ENCODE data around the gene HTRA1. TPM values are rescaled to one million over a fixed set of nuclear protein-coding genes. Genes with fewer than 3 reads are reported as not detected.
A peak's percentile ranks its signal among the peaks of the same experiment; 100 is the strongest.

HTRA1 gene
- total RNA-seq, 1 experiment from 2014 or later, result 0.39 TPM

GRCh38 chr10:122484276-122485060 lies 23.1 kb downstream of the HTRA1 start:
- RAD21 ChIA-PET (ENCODE audit: low non-redundant PET in 1 of 2, low total read pairs in 2 of 2, uncharacterized antibody in 2 of 2, unreplicated experiment in 2 of 2), result no interaction called here
- TF ChIP-seq JUND (IDR thresholded peaks at IDR 0.05), result no peak
- TF ChIP-seq EZH2phosphoT487 (IDR thresholded peaks at IDR 0.05; ENCODE audit: borderline replicate concordance), result no peak
- no peak for TF ChIP-seq CTCF (IDR thresholded peaks at IDR 0.05 in 2 of 3, conservative IDR thresholded peaks at IDR 0.05 in 1 of 3; ENCODE audit: borderline replicate concordance in 1 of 3, insufficient read depth in 1 of 3, low read depth in 2 of 3, low read length in 2 of 3)
- no peak for TF ChIP-seq SP1 (IDR thresholded peaks at IDR 0.05; ENCODE audit: low read depth)
- TF ChIP-seq SRF (IDR thresholded peaks at IDR 0.05; ENCODE audit: low read depth), result no peak
- no peak for TF ChIP-seq EZH2 (IDR thresholded peaks at IDR 0.05)
- TF ChIP-seq CEBPB (IDR thresholded peaks at IDR 0.05; ENCODE audit: low read depth), result no peak
- TF ChIP-seq ZBTB33 (IDR thresholded peaks at IDR 0.05; ENCODE audit: extremely low read depth, insufficient replicate concordance, low read length), result no peak
- no peak for TF ChIP-seq YY1 (IDR thresholded peaks at IDR 0.05; ENCODE audit: extremely low read depth, insufficient replicate concordance, low read depth, low read length)
- TF ChIP-seq ATF3 (IDR thresholded peaks at IDR 0.05), result no peak
- CTCF ChIA-PET, result no interaction called here
- DNase-seq (ENCODE audit: low read depth, low spot score) (no peak), ATAC-seq (0 out of 2 replicates have a peak, but pooled peaks have one; percentile 38)
- H3K9me2 ChIP-seq (ENCODE audit: insufficient read depth), result no peaks in the 10 kb centered on the region
- POLR2A ChIA-PET, result no interaction called here
- no peaks in the 10 kb centered on the region for H3K27me3 ChIP-seq (ENCODE audit: insufficient read depth, low read length)
- no peak overlapping the region for H3K9ac ChIP-seq (ENCODE audit: low read length)
- no peak overlapping the region for H2AFZ ChIP-seq (ENCODE audit: low read depth, low read length, poor library complexity, severe bottlenecking)
- no peaks in the 10 kb centered on the region for H3K9me3 ChIP-seq (ENCODE audit: control insufficient read depth in 1 of 2, insufficient read depth in 1 of 2, low read depth in 1 of 2, low read length in 2 of 2)
- H3K4me3 ChIP-seq (replicated peaks in 1 of 2; ENCODE audit: low read depth in 1 of 2, low read length in 2 of 2), result no peak overlapping the region
- intact Hi-C loops (cut with micrococcal nuclease), result no loop called here
- H4K20me1 ChIP-seq (ENCODE audit: insufficient read depth), result no peaks in the 10 kb centered on the region
- no peak overlapping the region for H3K4me2 ChIP-seq (ENCODE audit: low read length)
- no peaks in the 10 kb centered on the region for H3K4me1 ChIP-seq (ENCODE audit: control insufficient read depth in 1 of 2, insufficient read depth in 2 of 2, low read length in 2 of 2)
- H3K36me3 ChIP-seq (ENCODE audit: control insufficient read depth in 1 of 2, insufficient read depth in 2 of 2, low read length in 2 of 2), result no peaks in the 10 kb centered on the region
- no TSS peak for BruUV-seq (replicated peaks)
- H3K79me2 ChIP-seq (ENCODE audit: insufficient read depth, low read length), result no peaks in the 10 kb centered on the region
- no peak overlapping the region for H3K27ac ChIP-seq (ENCODE audit: low read depth, low read length)
